ENCODE data around the gene DNAJC25.

DNAJC25 gene

DNA sequence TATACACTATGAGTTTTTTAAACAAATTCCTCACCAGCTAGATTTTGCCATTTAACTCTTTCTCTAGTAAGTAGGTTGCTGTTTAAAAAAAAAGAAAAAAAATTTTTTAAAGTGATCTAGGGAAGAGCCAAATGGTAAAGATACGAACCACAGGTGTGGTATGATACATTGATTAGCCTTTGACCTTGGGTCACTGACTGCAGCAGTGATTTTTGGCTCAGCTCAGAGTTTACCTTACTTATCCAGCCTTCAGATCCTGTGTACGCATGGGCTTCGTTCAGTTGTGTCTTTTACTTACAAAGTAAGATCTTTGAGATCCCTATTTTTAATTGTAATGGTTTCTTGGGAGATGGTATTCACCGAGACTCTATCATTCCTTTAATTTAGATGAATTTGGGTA lies 17.9 kb downstream of the DNAJC25 start:
- H3K9me3 ChIP-seq (ENCODE audit: insufficient read depth, low read depth, low read length): no peaks in the 10 kb centered on the region
- WGBS (ENCODE audit: extremely low coverage, insufficient coverage, insufficient read length): no CpG with 5 or more reads among the region's 4 CpGs
- no peak overlapping the region for H4K8ac ChIP-seq (ENCODE audit: low read depth, low read length)
- no peaks in the 10 kb centered on the region for H3K79me2 ChIP-seq (ENCODE audit: control insufficient read depth, insufficient read depth, low read length, poor library complexity)
- H3K23ac ChIP-seq (ENCODE audit: low read length): no peak overlapping the region
- H2AK5ac ChIP-seq (ENCODE audit: low read length): no peak overlapping the region
- no peak overlapping the region for H4K91ac ChIP-seq (ENCODE audit: low read depth, low read length)
- H4K12ac ChIP-seq (ENCODE audit: low read depth, low read length): no peak overlapping the region
- no peak overlapping the region for H2BK120ac ChIP-seq (ENCODE audit: insufficient read depth, low read length, poor library complexity)
- no peak overlapping the region for H2BK12ac ChIP-seq (ENCODE audit: low read length)
- H2BK5ac ChIP-seq (ENCODE audit: low read depth, low read length, poor library complexity): no peak overlapping the region
- H3K36me3 ChIP-seq (ENCODE audit: control insufficient read depth in 1 of 2, insufficient read depth in 2 of 2, low read length in 2 of 2): peaks cover 3 to 4% of the 10 kb centered on the region in 2 experiments
- no peak overlapping the region for H3K4ac ChIP-seq (ENCODE audit: low read depth, low read length)
- no peaks in the 10 kb centered on the region for H3K4me1 ChIP-seq (ENCODE audit: control insufficient read depth in 1 of 2, insufficient read depth in 2 of 2, low read length in 2 of 2)
- no peak overlapping the region for H3K18ac ChIP-seq (ENCODE audit: low read length)
- no peak overlapping the region for H2AFZ ChIP-seq (ENCODE audit: insufficient read depth, low read length, poor library complexity)
- no peak overlapping the region for H3K9ac ChIP-seq (ENCODE audit: low read length)
- no peak for DNase-seq
- H3K14ac ChIP-seq (ENCODE audit: low read length): no peak overlapping the region
- H3K4me3 ChIP-seq (ENCODE audit: low read depth, low read length): no peak overlapping the region
- H3K27me3 ChIP-seq (ENCODE audit: insufficient read depth, low read length): no peaks in the 10 kb centered on the region
- H3K27ac ChIP-seq (ENCODE audit: low read depth, low read length): no peak overlapping the region
- H3K4me2 ChIP-seq (ENCODE audit: low read length): no peak overlapping the region
- H3K79me1 ChIP-seq (ENCODE audit: low read length): no peaks in the 10 kb centered on the region

DNA sequence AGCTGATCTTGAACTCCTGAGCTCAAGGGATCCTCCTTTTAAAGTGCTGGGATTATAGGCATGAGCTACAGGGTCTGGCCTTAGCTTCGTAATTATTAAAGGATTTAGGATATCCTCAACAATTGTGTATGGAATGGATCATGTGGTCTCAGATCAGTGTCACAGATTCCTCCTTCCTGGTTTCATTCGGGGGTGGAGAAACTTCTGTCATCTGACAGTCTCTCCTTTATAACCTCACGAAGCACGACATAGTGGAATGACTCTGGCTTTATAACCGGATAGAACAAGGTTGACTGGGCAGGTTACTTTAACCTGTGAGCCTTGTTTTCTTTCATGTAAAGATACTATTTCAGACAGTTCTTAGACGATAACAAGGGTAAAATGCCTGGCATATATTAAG lies 25.9 kb downstream of the DNAJC25 start:
- Histone ChIP-seq H3K9me3 (ENCODE audit: insufficient read depth, low read depth, low read length) (no peaks in the 10 kb centered on the region), H3K27me3 (ENCODE audit: insufficient read depth, low read length) (no peaks in the 10 kb centered on the region), H2BK120ac (ENCODE audit: insufficient read depth, low read length, poor library complexity) (no peak overlapping the region), H3K4ac (ENCODE audit: low read depth, low read length) (no peak overlapping the region), H2AK5ac (ENCODE audit: low read length) (no peak overlapping the region), H2BK5ac (ENCODE audit: low read depth, low read length, poor library complexity) (no peak overlapping the region), H3K18ac (ENCODE audit: low read length) (no peak overlapping the region), H3K4me1 (ENCODE audit: control insufficient read depth in 1 of 2, insufficient read depth in 2 of 2, low read length in 2 of 2) (peaks cover 0 to 4% of the 10 kb centered on the region in 2 experiments), H2AFZ (ENCODE audit: insufficient read depth, low read length, poor library complexity) (no peak overlapping the region), H4K91ac (ENCODE audit: low read depth, low read length) (no peak overlapping the region), H4K8ac (ENCODE audit: low read depth, low read length) (no peak overlapping the region), H3K27ac (ENCODE audit: low read depth, low read length) (no peak overlapping the region), H3K4me2 (ENCODE audit: low read length) (no peak overlapping the region), H3K23ac (ENCODE audit: low read length) (no peak overlapping the region), H2BK12ac (ENCODE audit: low read length) (no peak overlapping the region), H3K79me2 (ENCODE audit: control insufficient read depth, insufficient read depth, low read length, poor library complexity) (peaks cover 6% of the 10 kb centered on the region), H4K12ac (ENCODE audit: low read depth, low read length) (no peak overlapping the region), H3K4me3 (ENCODE audit: low read depth, low read length) (no peak overlapping the region), H3K9ac (ENCODE audit: low read length) (no peak overlapping the region), H3K79me1 (ENCODE audit: low read length) (peaks cover 4% of the 10 kb centered on the region), H3K14ac (ENCODE audit: low read length) (no peak overlapping the region), H3K36me3 (ENCODE audit: control insufficient read depth in 1 of 2, insufficient read depth in 2 of 2, low read length in 2 of 2) (no peaks in the 10 kb centered on the region)
- no CpG with 5 or more reads among the region's 6 CpGs for WGBS (ENCODE audit: extremely low coverage, insufficient coverage, insufficient read length)
- peak in 1 of 2 donors; percentile 39 for DNase-seq

DNA sequence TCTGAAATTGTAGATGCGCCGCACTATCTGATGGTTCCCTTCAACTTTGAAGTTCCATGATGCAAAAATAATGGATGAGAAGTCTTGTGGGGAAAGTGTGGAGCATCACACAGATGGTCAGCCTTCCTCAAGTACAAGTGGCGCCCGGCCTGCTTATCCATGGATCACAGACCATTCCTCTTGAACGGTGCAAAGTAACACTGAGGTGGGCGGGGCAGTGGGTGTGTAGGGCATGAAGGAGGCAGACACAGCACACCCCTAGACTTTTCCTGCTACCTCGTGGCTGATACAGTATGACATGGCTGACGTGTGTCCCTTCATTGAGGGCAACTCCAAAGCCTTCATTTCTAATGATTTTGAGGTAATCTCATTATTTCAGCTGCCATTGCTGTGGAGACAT lies 27.8 kb downstream of the DNAJC25 start:
- H4K12ac ChIP-seq (ENCODE audit: low read depth, low read length): no peak overlapping the region
- DNase-seq: no peak

DNA sequence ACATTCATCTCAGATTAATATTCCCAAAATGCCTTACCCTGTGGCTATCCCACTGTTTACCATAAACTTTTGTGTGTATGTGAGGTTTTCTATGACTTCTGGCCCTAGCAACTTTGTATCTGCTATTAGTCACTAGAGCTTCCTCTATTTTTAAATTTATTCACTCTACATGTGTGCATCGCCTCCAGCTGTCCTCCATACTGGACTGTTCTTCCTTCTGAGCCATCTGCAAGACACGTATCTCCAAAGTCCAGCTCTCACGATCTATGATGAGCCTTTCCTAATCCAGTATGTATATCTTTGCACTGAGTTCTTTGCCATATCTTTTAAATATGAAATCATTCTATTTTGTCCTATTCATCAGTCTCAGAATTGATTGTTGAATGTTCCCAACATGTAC lies 28.6 kb downstream of the DNAJC25 start:
- no peak overlapping the region for H4K91ac ChIP-seq (ENCODE audit: low read depth, low read length)
- WGBS (ENCODE audit: extremely low coverage, insufficient coverage, insufficient read length): no CpG with 5 or more reads among the region's 3 CpGs
- no peak overlapping the region for H2AK5ac ChIP-seq (ENCODE audit: low read length)
- H2BK12ac ChIP-seq (ENCODE audit: low read length): no peak overlapping the region
- H2AFZ ChIP-seq (ENCODE audit: insufficient read depth, low read length, poor library complexity): no peak overlapping the region
- H3K9me3 ChIP-seq (ENCODE audit: insufficient read depth, low read depth, low read length): no peaks in the 10 kb centered on the region
- H3K27ac ChIP-seq (ENCODE audit: low read depth, low read length): no peak overlapping the region
- no peaks in the 10 kb centered on the region for H3K27me3 ChIP-seq (ENCODE audit: insufficient read depth, low read length)
- H4K12ac ChIP-seq (ENCODE audit: low read depth, low read length): no peak overlapping the region
- no peak overlapping the region for H3K4ac ChIP-seq (ENCODE audit: low read depth, low read length)
- peaks cover 7% of the 10 kb centered on the region for H3K79me1 ChIP-seq (ENCODE audit: low read length)
- no peak overlapping the region for H2BK5ac ChIP-seq (ENCODE audit: low read depth, low read length, poor library complexity)
- H4K8ac ChIP-seq (ENCODE audit: low read depth, low read length): no peak overlapping the region
- H3K4me2 ChIP-seq (ENCODE audit: low read length): no peak overlapping the region
- DNase-seq: peak in 1 of 2 donors; percentile 17
- H3K4me3 ChIP-seq (ENCODE audit: low read depth, low read length): no peak overlapping the region
- H3K18ac ChIP-seq (ENCODE audit: low read length): no peak overlapping the region
- H3K36me3 ChIP-seq (ENCODE audit: control insufficient read depth in 1 of 2, insufficient read depth in 2 of 2, low read length in 2 of 2): no peaks in the 10 kb centered on the region
- no peak overlapping the region for H3K23ac ChIP-seq (ENCODE audit: low read length)
- no peak overlapping the region for H3K14ac ChIP-seq (ENCODE audit: low read length)
- H3K4me1 ChIP-seq (ENCODE audit: control insufficient read depth in 1 of 2, insufficient read depth in 2 of 2, low read length in 2 of 2): peaks cover 4 to 16% of the 10 kb centered on the region in 2 experiments
- H3K9ac ChIP-seq (ENCODE audit: low read length): no peak overlapping the region
- peaks cover 6% of the 10 kb centered on the region for H3K79me2 ChIP-seq (ENCODE audit: control insufficient read depth, insufficient read depth, low read length, poor library complexity)
- H2BK120ac ChIP-seq (ENCODE audit: insufficient read depth, low read length, poor library complexity): no peak overlapping the region

More for the DNA sequence above, 27.8 kb downstream of the DNAJC25 start:
- no peak overlapping the region for H3K18ac ChIP-seq (ENCODE audit: low read length)
- H3K14ac ChIP-seq (ENCODE audit: low read length): no peak overlapping the region
- H2AK5ac ChIP-seq (ENCODE audit: low read length): no peak overlapping the region
- H2BK5ac ChIP-seq (ENCODE audit: low read depth, low read length, poor library complexity): no peak overlapping the region
- no peak overlapping the region for H3K4ac ChIP-seq (ENCODE audit: low read depth, low read length)
- no peak overlapping the region for H4K8ac ChIP-seq (ENCODE audit: low read depth, low read length)
- H3K27me3 ChIP-seq (ENCODE audit: insufficient read depth, low read length): no peaks in the 10 kb centered on the region
- H4K91ac ChIP-seq (ENCODE audit: low read depth, low read length): no peak overlapping the region
- peaks cover 7% of the 10 kb centered on the region for H3K79me1 ChIP-seq (ENCODE audit: low read length)
- H3K4me1 ChIP-seq (ENCODE audit: control insufficient read depth in 1 of 2, insufficient read depth in 2 of 2, low read length in 2 of 2): peaks cover 4 to 13% of the 10 kb centered on the region in 2 experiments
- WGBS (ENCODE audit: extremely low coverage, insufficient coverage, insufficient read length): no CpG with 5 or more reads among the region's 8 CpGs
- peaks cover 6% of the 10 kb centered on the region for H3K79me2 ChIP-seq (ENCODE audit: control insufficient read depth, insufficient read depth, low read length, poor library complexity)
- H3K9ac ChIP-seq (ENCODE audit: low read length): no peak overlapping the region
- H3K36me3 ChIP-seq (ENCODE audit: control insufficient read depth in 1 of 2, insufficient read depth in 2 of 2, low read length in 2 of 2): no peaks in the 10 kb centered on the region
- H3K23ac ChIP-seq (ENCODE audit: low read length): no peak overlapping the region
- no peak overlapping the region for H2BK120ac ChIP-seq (ENCODE audit: insufficient read depth, low read length, poor library complexity)
- H3K27ac ChIP-seq (ENCODE audit: low read depth, low read length): no peak overlapping the region
- H3K9me3 ChIP-seq (ENCODE audit: insufficient read depth, low read depth, low read length): no peaks in the 10 kb centered on the region
- H3K4me3 ChIP-seq (ENCODE audit: low read depth, low read length): no peak overlapping the region
- H2AFZ ChIP-seq (ENCODE audit: insufficient read depth, low read length, poor library complexity): no peak overlapping the region
- H3K4me2 ChIP-seq (ENCODE audit: low read length): no peak overlapping the region
- H2BK12ac ChIP-seq (ENCODE audit: low read length): no peak overlapping the region

Measured in trophoblast cell (in vitro differentiated cells and primary cell).